Mucosa of rectum (tissue), 2 donors: ENCODE results near the gene GRK5.

Source experiments
- H3K27ac ChIP-seq, 2 donors: one replicate each; pipeline ENCODE4 v1.7.0; 2013; ENCODE audit warnings: inconsistent platforms in 2 of 2, low read depth in 2 of 2, low read length in 2 of 2
- H3K27me3 ChIP-seq, 2 donors: one replicate each; pipeline ENCODE4 v1.7.0; 2013; ENCODE audit warnings: low read length in 2 of 2; ENCODE audit not compliant: control insufficient read depth in 2 of 2, insufficient read depth in 2 of 2
- H3K36me3 ChIP-seq, 2 donors: one replicate each; pipeline ENCODE4 v1.7.0; 2013; ENCODE audit warnings: low read length in 2 of 2; ENCODE audit not compliant: control insufficient read depth in 2 of 2, insufficient read depth in 2 of 2
- H3K4me1 ChIP-seq, 2 donors: one replicate each; pipeline ENCODE4 v1.7.0; 2013; ENCODE audit warnings: low read length in 2 of 2, mild to moderate bottlenecking in 1 of 2; ENCODE audit not compliant: control insufficient read depth in 2 of 2, insufficient read depth in 2 of 2
- H3K4me3 ChIP-seq, 2 donors: one replicate each; pipeline ENCODE4 v1.7.0; 2013; ENCODE audit warnings: low read length in 2 of 2
- H3K9ac ChIP-seq, 2 donors: one replicate each; pipeline ENCODE4 v1.7.0; 2013; ENCODE audit warnings: low read length in 2 of 2, low read depth in 1 of 2, mild to moderate bottlenecking in 1 of 2
- H3K9me3 ChIP-seq, 2 donors: one replicate each; pipeline ENCODE4 v1.7.0; 2013; ENCODE audit warnings: low read length in 2 of 2; ENCODE audit not compliant: control insufficient read depth in 2 of 2
- donor health status: healthy.
- donor health status: Normal muscosa, but diverticular disease.

The GRK5 gene

DNA sequence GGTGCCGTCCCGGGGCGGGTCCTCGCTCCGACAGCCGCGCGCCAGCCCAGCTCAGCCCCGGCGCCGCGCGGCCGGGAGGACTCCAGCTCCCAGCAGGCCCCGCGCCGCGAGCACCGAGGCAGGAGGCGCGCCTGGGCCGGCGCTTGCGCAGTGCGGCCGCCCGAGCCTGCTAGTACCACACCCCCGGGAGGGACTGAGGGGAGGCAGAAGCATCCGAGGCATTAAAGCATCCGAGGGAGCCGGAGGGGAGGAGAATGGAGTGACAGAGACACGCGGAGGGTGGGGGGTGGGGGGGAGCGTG, at the start of gene GRK5:
Gene GRK5 (plus strand): TSS at position 206 of the 301 bp plus-strand sequence. CDS start 347 bp downstream, outside the sequence.
- Histone ChIP-seq H3K4me1 (peaks cover 17 to 21% of the 10 kb centered on the region in 2 donors), H3K9ac (peak within 1 kb of the TSS; percentile 72 to 80), H3K27me3 (peaks cover 6% of the 10 kb centered on the region in 2 donors), H3K9me3 (no peaks in the 10 kb centered on the region), H3K27ac (peak within 1 kb of the TSS; percentile 91 to 92), H3K4me3 (peak within 1 kb of the TSS; percentile 74 to 85), H3K36me3 (no peaks in the 10 kb centered on the region)

DNA sequence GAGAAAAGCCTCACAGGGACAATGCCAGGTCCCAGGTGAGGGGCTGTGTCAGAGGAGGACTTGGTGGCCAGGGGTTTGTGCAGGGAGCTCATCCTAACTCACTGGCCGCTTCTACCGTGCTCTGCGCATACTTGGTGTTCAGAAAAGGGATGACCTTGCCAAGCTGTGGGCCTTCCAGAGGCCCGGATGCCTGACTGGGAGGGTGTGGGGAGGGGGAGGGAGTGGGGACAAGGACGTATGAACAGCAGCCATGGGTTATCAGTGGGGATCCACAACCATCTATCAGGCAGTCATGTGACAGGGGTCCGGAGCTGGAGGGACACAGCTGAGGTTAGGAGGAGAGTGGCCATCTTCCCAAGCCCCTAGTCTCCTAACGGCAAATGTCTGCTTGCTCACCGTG, 48.0 kb upstream of the GRK5 start:
- Histone ChIP-seq H3K27ac (no peak overlapping the region), H3K36me3 (peaks cover 37 to 44% of the 10 kb centered on the region in 2 donors), H3K27me3 (no peaks in the 10 kb centered on the region), H3K9me3 (no peaks in the 10 kb centered on the region), H3K4me3 (no peak overlapping the region), H3K9ac (no peak overlapping the region), H3K4me1 (peaks cover 0 to 2% of the 10 kb centered on the region in 2 donors)

DNA sequence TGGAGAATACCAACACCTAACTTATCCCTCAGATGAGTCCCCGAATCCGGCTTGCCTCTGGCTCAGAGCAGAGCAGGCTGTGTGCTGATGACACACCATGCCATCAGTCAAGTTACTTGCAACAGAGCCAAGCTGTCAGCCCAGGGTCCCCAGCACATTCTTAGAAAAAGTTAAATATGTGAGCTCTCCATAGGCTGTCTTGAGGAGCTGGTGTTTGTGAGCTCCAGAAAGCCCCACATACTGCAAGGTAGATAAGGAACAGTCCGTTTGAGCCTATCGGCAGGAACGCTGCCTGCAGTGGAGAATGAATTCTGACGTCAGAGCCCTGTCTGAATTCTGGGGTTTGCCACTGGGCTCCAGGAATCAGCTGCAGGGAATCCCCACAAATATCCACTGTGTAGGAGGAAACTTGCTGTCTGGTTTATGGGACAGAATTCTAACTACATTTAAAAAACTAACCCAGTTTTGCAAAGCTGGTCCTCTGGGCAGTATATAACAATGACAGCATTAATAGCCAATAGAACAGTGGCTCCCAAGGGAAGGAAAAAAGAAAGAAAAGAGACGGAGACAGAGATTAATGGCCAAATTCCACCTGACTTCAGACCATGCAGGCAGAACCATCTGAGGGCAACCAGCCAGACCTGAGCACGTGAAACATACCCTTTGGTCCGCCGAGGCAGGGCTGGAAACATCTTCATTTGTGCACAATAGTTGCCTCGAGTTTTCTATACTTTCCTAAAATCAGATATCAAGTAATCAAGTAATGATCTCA, 45.5 kb upstream of the GRK5 start:
- no peak overlapping the region for H3K4me3 ChIP-seq

DNA sequence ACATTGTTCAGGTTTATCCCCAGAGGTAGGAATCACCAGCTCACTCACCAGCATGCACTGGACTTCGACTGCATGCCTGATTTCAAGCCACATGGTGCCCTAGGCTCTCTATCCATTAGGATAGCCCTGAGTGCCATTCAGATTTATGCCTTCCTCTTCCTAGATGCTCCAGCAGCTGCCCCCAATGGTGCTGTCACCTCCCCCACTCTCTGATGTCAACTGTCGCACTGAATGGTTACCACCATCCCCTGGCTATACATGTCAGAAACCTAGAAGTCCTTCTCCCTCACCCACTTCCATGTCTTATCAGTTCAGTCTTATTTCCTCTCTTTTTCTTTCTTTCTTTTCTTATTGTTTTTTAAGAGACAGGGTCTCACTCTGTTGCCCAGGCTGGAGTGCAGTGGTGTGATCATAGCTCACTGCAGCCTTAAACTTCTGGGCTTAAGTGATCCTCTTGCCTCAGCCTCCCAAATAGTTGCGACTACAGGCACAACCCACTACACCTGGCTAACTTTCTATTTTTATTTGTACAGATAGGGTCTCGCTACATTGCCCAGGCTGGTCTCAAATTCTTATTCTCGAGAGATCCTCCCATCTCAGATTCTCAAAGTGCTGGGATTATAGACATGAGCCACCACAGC, 44.8 kb upstream of the GRK5 start:
- no peak overlapping the region for H3K4me3 ChIP-seq
- no peak overlapping the region for H3K9ac ChIP-seq
- H3K9me3 ChIP-seq, result no peaks in the 10 kb centered on the region
- H3K36me3 ChIP-seq, result peaks cover 24 to 26% of the 10 kb centered on the region in 2 donors
- no peak overlapping the region for H3K27ac ChIP-seq
- H3K27me3 ChIP-seq, result no peaks in the 10 kb centered on the region
- H3K4me1 ChIP-seq, result peaks cover 14 to 16% of the 10 kb centered on the region in 2 donors

More for the DNA sequence above, 45.5 kb upstream of the GRK5 start:
- no peak overlapping the region for H3K27ac ChIP-seq
- no peaks in the 10 kb centered on the region for H3K9me3 ChIP-seq
- no peaks in the 10 kb centered on the region for H3K27me3 ChIP-seq
- H3K9ac ChIP-seq, result no peak overlapping the region
- peaks cover 14 to 16% of the 10 kb centered on the region in 2 donors for H3K4me1 ChIP-seq
- H3K36me3 ChIP-seq, result peaks cover 21 to 28% of the 10 kb centered on the region in 2 donors

- Histone ChIP-seq H3K9me3 (no peaks in the 10 kb centered on the region), H3K9ac (peak within 1 kb of the TSS; percentile 93 to 95), H3K27me3 (no peaks in the 10 kb centered on the region), H3K36me3 (peaks cover 29% of the 10 kb centered on the region in 2 donors), H3K4me1 (peaks cover 14 to 16% of the 10 kb centered on the region in 2 donors), H3K27ac (peak within 1 kb of the TSS; percentile 80 to 91), H3K4me3 (peak within 1 kb of the TSS; percentile 91 to 95)
These were observed 41.9 kb upstream of the GRK5 start, which contains the start of gene SFXN4 for GRCh38 chr10:119165171-119166117. Gene SFXN4, minus strand, starts transcription at chr10:119165714. Its CDS starts 67 bp downstream, at chr10:119165647.

DNA sequence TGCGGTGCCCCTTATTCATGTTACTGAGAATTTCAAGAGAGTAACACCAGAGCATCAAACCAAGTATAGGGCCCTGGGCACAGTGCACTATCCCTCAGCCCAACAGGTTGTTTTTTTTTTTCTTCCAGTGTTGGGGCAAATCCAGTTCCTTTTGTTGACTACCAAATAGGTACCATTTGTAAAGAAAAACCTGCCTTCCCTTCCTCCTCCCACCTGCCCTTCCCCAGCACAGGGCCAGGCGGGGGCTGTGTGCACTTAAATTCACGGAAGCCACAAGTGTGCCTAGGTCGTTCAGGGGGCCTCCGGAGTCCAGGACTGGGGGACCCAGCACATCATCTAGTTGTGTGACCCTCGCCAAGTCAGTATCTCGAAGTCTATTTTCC, 41.3 kb upstream of the GRK5 start:
- Histone ChIP-seq H3K4me1 (peaks cover 14 to 16% of the 10 kb centered on the region in 2 donors), H3K4me3 (peak overlapping the region; percentile 91 to 95), H3K27me3 (no peaks in the 10 kb centered on the region), H3K27ac (peak overlapping the region; percentile 80 to 91), H3K36me3 (peaks cover 26 to 30% of the 10 kb centered on the region in 2 donors), H3K9me3 (no peaks in the 10 kb centered on the region), H3K9ac (peak overlapping the region; percentile 92 to 93)

DNA sequence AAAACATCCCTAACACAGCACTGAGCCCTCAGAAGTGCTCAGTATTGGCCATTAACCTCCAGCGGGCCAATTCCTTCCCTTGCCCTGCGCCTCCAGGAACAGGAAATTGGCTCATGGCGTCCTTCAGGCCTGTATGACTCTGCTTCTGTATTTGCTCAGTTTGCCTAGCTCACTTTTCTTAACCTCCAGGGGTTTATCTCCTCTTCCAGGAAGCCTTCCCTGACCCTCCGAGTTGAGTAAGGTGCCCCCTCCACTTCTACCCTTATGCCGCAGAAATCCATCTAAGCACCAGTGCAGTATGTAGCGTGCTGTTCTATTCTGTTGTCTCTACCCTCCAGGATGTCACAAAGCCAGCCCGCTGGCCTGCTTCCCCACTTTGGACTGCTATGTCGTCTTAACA, 40.8 kb upstream of the GRK5 start:
- H3K27me3 ChIP-seq, result no peaks in the 10 kb centered on the region
- H3K27ac ChIP-seq, result peak overlapping the region in 1 of 2 donors; percentile 91
- H3K36me3 ChIP-seq, result peaks cover 29 to 35% of the 10 kb centered on the region in 2 donors
- H3K9me3 ChIP-seq, result no peaks in the 10 kb centered on the region
- peak overlapping the region in 1 of 2 donors; percentile 93 for H3K9ac ChIP-seq
- H3K4me1 ChIP-seq, result peaks cover 14 to 16% of the 10 kb centered on the region in 2 donors
- no peak overlapping the region for H3K4me3 ChIP-seq

DNA sequence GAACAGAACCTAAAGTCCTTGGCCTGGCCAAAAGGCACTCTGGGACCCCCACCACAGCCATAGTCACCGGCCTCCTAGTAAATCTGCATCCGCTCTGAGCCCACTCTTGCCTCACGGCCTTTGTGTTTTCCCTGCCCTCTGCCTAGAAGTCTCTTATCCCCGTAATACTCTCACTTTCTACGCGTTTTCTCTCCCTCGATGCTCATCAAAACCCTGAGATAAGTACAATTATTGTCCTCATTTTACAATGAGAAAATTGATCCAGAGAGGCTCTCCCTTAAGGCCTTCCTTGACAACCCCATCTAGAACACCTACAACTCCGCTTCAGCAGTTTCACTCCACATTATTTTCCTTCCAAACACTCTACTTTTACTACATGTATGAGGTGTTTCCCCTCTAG, 40.3 kb upstream of the GRK5 start:
- Histone ChIP-seq H3K4me3 (no peak overlapping the region), H3K4me1 (peaks cover 14 to 16% of the 10 kb centered on the region in 2 donors), H3K27ac (no peak overlapping the region), H3K27me3 (no peaks in the 10 kb centered on the region), H3K36me3 (peaks cover 28 to 38% of the 10 kb centered on the region in 2 donors), H3K9ac (no peak overlapping the region), H3K9me3 (no peaks in the 10 kb centered on the region)

DNA sequence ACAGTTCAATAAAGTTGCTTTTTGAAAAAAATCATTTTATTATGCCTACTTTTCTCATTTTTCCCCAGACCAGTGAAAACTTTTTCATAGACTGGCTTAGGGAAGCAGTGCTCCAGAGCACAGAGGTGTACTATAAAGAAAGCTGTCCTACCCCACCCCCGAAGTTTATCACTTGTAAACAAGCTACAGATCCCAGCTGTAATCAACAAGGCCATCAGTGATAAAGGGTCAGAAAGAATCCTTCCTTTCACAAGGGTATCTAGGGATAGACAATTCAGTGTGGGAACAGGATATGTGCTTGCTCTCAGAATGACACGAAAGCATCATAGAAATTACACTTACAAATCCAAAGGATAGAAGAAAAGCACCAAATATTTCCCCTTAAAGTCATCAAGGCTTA, 33.3 kb upstream of the GRK5 start:
- no peak overlapping the region for H3K9ac ChIP-seq
- H3K9me3 ChIP-seq, result no peaks in the 10 kb centered on the region
- H3K4me3 ChIP-seq, result no peak overlapping the region
- H3K27me3 ChIP-seq, result no peaks in the 10 kb centered on the region
- H3K27ac ChIP-seq, result no peak overlapping the region
- H3K4me1 ChIP-seq, result peaks cover 7 to 8% of the 10 kb centered on the region in 2 donors
- peaks cover 32 to 36% of the 10 kb centered on the region in 2 donors for H3K36me3 ChIP-seq
